HFFc6 (cell line): Measurements from ENCODE around the gene RBM5. TPM values are rescaled to one million over a fixed set of nuclear protein-coding genes. Genes with fewer than 3 reads are reported as not detected.

Experiments used
- DNase-seq: peaks from one replicate; pipeline ENCODE4 v3.0.0-alpha.2; 2018
- H3K27ac Mint-ChIP-seq: 2 replicates; pipeline ENCODE4 v1.8.0; 2020; ENCODE audit warnings: mild to moderate bottlenecking, mixed read lengths
- H3K27me3 Mint-ChIP-seq: 2 replicates; pipeline ENCODE4 v1.8.0; 2021; ENCODE audit warnings: mild to moderate bottlenecking, moderate library complexity, mixed read lengths; ENCODE audit not compliant: insufficient read depth
- H3K36me3 Mint-ChIP-seq: 2 replicates; pipeline ENCODE4 v1.8.0; 2021; ENCODE audit warnings: low read depth, mixed read lengths
- H3K4me1 Mint-ChIP-seq: 2 replicates; pipeline ENCODE4 v1.8.0; 2020; ENCODE audit warnings: low read depth, mixed read lengths
- H3K4me3 Mint-ChIP-seq: 2 replicates; pipeline ENCODE4 v1.8.0; 2020; ENCODE audit warnings: mild to moderate bottlenecking, moderate library complexity, mixed read lengths
- H3K9me3 Mint-ChIP-seq: 2 replicates; pipeline ENCODE4 v1.8.0; 2020; ENCODE audit warnings: mild to moderate bottlenecking, mixed read lengths
- total RNA-seq, 6 experiments: library from RNA; stranded (reverse); fragmentation: NEBNext Ultra II Directional; extraction: Animal tissue kit (Norgen Biotek cat#: 25700); gene quantifications; 2 replicates in 1 of 6; 3 replicates in 5 of 6; pipeline ENCODE4 v1.2.3, GENCODE V29; 2021
- TF ChIP-seq, protein P1 (sequence below): fragments of 200-600 bp; sonication (generic); IDR thresholded peaks from 2 replicates; pipeline ENCODE4 v1.5.0; 2021; ENCODE audit warnings: antibody characterized with exemption, mild to moderate bottlenecking

RBM5 gene
- total RNA-seq, 6 experiments from 2014 or later = 69.3 to 83.8 (median 78.5) TPM

GRCh38 chr3:50139718-50140423 lies 51.2 kb downstream of the RBM5 start:
- H3K27ac Mint-ChIP-seq = no peak overlapping the region

DNA sequence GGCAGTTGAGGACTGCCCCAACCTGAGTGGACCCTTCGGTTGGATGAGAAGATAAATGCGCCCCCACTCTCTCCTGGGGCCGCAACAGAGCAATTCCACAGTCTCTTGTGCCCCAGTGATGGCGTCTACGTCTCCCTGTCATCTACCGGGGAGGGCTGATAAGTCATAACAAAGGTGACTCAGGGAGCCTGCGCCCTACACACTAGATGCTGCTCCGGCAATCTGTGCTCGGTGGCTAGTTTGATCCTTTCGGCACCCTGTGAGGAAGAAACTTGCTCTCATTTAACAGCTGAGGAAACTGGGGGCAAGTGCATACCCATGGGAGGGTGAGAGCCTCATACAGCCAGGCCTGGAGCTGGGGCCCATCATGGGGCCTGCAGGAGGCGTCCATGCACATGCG lies 52.3 kb downstream of the RBM5 start:
- no peak for DNase-seq

More at GRCh38 chr3:50139718-50140423, 51.2 kb downstream of the RBM5 start:
- H3K36me3 Mint-ChIP-seq = no peaks in the 10 kb centered on the region
- no peak overlapping the region for H3K4me3 Mint-ChIP-seq
- TF ChIP-seq, protein P1, sequence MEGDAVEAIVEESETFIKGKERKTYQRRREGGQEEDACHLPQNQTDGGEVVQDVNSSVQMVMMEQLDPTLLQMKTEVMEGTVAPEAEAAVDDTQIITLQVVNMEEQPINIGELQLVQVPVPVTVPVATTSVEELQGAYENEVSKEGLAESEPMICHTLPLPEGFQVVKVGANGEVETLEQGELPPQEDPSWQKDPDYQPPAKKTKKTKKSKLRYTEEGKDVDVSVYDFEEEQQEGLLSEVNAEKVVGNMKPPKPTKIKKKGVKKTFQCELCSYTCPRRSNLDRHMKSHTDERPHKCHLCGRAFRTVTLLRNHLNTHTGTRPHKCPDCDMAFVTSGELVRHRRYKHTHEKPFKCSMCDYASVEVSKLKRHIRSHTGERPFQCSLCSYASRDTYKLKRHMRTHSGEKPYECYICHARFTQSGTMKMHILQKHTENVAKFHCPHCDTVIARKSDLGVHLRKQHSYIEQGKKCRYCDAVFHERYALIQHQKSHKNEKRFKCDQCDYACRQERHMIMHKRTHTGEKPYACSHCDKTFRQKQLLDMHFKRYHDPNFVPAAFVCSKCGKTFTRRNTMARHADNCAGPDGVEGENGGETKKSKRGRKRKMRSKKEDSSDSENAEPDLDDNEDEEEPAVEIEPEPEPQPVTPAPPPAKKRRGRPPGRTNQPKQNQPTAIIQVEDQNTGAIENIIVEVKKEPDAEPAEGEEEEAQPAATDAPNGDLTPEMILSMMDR = no peak
- peaks cover 10% of the 10 kb centered on the region for H3K27me3 Mint-ChIP-seq
- H3K9me3 Mint-ChIP-seq = no peaks in the 10 kb centered on the region
- H3K4me1 Mint-ChIP-seq = peaks cover 14% of the 10 kb centered on the region
- no peak for DNase-seq

DNA sequence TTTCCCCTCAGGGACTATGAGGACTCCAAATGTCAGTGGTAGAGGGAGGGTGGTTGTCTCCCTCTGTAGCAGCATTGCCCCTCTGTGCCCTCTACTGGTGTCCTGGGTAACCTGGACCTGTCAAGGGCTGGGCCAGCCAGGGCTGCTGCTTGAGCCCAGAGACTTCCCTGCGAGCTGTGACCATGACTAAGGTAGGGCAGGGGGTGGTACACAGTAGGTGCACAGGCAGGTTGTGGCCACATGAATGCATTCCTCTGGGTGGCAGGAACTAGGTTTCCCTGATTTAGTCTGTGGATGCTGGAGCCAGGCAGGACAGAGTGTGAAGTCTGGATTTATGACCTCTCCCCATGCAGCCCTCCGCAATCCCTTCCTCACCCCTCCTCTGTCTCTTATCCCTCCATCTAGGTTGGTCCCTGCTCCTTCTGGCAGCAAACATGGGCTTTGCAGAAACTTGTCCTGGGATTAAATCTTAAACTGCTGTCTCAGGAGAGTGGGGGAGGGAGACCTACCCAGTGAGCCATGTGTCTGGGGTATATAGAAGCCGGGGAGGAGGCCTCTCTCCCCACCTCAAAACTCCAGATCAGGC lies 57.7 kb downstream of the RBM5 start:
- H3K36me3 Mint-ChIP-seq = no peaks in the 10 kb centered on the region
- no peak for DNase-seq
- no peak overlapping the region for H3K4me3 Mint-ChIP-seq
- H3K9me3 Mint-ChIP-seq = no peaks in the 10 kb centered on the region
- no peaks in the 10 kb centered on the region for H3K4me1 Mint-ChIP-seq
- TF ChIP-seq, protein P1 = 0 out of 2 replicates have a peak, but pooled peaks have one; percentile 12
- peaks cover 4% of the 10 kb centered on the region for H3K27me3 Mint-ChIP-seq
- H3K27ac Mint-ChIP-seq = no peak overlapping the region

More for the DNA sequence above, 52.3 kb downstream of the RBM5 start:
- no peak overlapping the region for H3K27ac Mint-ChIP-seq
- H3K9me3 Mint-ChIP-seq = no peaks in the 10 kb centered on the region
- H3K4me3 Mint-ChIP-seq = no peak overlapping the region
- H3K36me3 Mint-ChIP-seq = no peaks in the 10 kb centered on the region
- TF ChIP-seq, protein P1 = no peak
- peaks cover 14% of the 10 kb centered on the region for H3K4me1 Mint-ChIP-seq
- peaks cover 8% of the 10 kb centered on the region for H3K27me3 Mint-ChIP-seq

DNA sequence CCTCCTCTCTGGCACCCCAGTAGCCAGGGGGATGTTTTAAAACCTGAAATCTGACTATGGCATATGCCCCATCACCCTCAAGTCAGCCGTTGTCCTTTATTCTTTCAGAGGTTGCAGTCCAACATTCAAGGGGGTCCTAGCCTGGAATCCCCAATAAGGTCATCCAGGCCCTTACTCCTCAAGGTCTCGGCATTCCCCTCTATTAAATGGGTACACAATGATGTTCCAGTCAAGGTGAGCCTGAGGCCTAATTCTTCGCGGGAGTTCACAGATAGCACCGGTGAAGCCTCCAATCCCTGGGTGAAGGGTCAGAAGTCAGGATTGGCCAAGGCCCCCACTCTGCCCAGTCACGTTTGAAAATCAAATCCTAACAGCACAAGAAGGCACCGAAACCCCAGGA lies 58.3 kb downstream of the RBM5 start:
- H3K9me3 Mint-ChIP-seq = no peaks in the 10 kb centered on the region
- no peak overlapping the region for H3K27ac Mint-ChIP-seq
- DNase-seq = no peak
- no peak overlapping the region for H3K4me3 Mint-ChIP-seq
- peaks cover 4% of the 10 kb centered on the region for H3K27me3 Mint-ChIP-seq
- TF ChIP-seq, protein P1 = no peak
- H3K4me1 Mint-ChIP-seq = no peaks in the 10 kb centered on the region
- H3K36me3 Mint-ChIP-seq = no peaks in the 10 kb centered on the region

GRCh38 chr3:50147447-50147846 lies 58.7 kb downstream of the RBM5 start:
- TF ChIP-seq, protein P1 = no peak
- Mint-ChIP-seq H3K36me3 (no peaks in the 10 kb centered on the region), H3K4me3 (no peak overlapping the region), H3K9me3 (no peaks in the 10 kb centered on the region), H3K4me1 (no peaks in the 10 kb centered on the region), H3K27ac (no peak overlapping the region), H3K27me3 (peaks cover under 1% of the 10 kb centered on the region)
- no peak for DNase-seq
